Osteoblast (primary cell): ENCODE results near the gene WIPF1. TPM values are rescaled to one million over a fixed set of nuclear protein-coding genes. Genes with fewer than 3 reads are reported as not detected.

ENCODE experiments used
- DNase-seq: peaks from one replicate; pipeline ENCODE4 v3.0.0; 2011; ENCODE audit warnings: low spot score, mixed read lengths; ENCODE audit not compliant: insufficient read length; ENCODE audit errors: missing footprints
- H2AFZ ChIP-seq: 2 replicates; pipeline ENCODE4 v1.6.0; 2011; ENCODE audit warnings: mild to moderate bottlenecking, low read length
- H3K27ac ChIP-seq: 2 replicates; pipeline ENCODE4 v1.5.1; 2011; ENCODE audit warnings: mild to moderate bottlenecking, low read depth, low read length, moderate library complexity
- H3K27me3 ChIP-seq: 2 replicates; pipeline ENCODE4 v1.6.0; 2012; ENCODE audit warnings: mild to moderate bottlenecking, control low read depth, inconsistent platforms, low read length, moderate library complexity; ENCODE audit not compliant: insufficient read depth
- H3K36me3 ChIP-seq: 2 replicates; pipeline ENCODE4 v1.5.1; 2011; ENCODE audit warnings: mild to moderate bottlenecking, low read length, control low read depth, moderate library complexity; ENCODE audit not compliant: insufficient read depth
- H3K4me1 ChIP-seq: 2 replicates; pipeline ENCODE4 v1.5.1; 2011; ENCODE audit warnings: mild to moderate bottlenecking, low read length, control low read depth, moderate library complexity; ENCODE audit not compliant: insufficient read depth
- H3K4me2 ChIP-seq: 2 replicates; pipeline ENCODE4 v1.6.0; 2011; ENCODE audit warnings: mild to moderate bottlenecking, low read length; ENCODE audit not compliant: insufficient read depth
- H3K4me3 ChIP-seq: fragments of 200-600 bp; sonication (generic); 3 replicates; pipeline ENCODE4 v1.5.1; 2012; ENCODE audit warnings: mild to moderate bottlenecking, low read length, inconsistent platforms; ENCODE audit not compliant: insufficient read depth
- H3K79me2 ChIP-seq: 2 replicates; pipeline ENCODE4 v1.6.0; 2012; ENCODE audit warnings: mild to moderate bottlenecking, low read length, control low read depth, inconsistent platforms; ENCODE audit not compliant: insufficient read depth
- H3K9me3 ChIP-seq: 2 replicates; pipeline ENCODE4 v1.5.1; 2011; ENCODE audit warnings: low read depth, low read length, control low read depth
- H4K20me1 ChIP-seq: 2 replicates; pipeline ENCODE4 v1.6.0; 2012; ENCODE audit warnings: mild to moderate bottlenecking, low read length, control low read depth; ENCODE audit not compliant: insufficient read depth
- total RNA-seq: library from RNA; depleted of rRNA; stranded (reverse); fragments of >200 nt; gene quantifications from 2 replicates; pipeline ENCODE4 v1.2.3, GENCODE V29; 2012
- TF ChIP-seq, protein P1 (sequence below): IDR thresholded peaks from 2 replicates; pipeline ENCODE4 v1.5.1; 2011; ENCODE audit warnings: mild to moderate bottlenecking, low read depth, low read length, moderate library complexity; ENCODE audit errors: extremely low read depth

WIPF1 gene
- total RNA-seq, 1 donor = 17.7 TPM

DNA sequence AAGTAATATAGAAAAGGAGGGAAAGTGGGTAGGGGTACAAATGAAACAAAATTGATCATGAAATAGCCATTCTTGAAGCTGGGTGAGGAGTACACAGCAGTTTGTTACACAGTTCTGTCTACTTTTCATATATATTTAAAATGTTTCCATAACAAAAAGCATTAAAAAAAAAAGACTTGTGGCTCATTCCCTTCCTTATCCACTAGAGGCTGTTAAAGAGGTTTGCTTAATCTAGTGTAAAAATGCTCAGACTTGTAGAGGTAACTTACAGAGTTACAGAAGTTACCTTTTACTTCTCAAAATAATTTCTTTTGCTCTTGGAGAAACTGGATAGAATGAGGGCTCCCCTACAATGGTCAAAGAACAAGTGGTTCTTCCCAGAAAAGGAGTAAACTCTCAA lies 8.1 kb upstream of the WIPF1 start:
- Histone ChIP-seq H3K36me3 (no peaks in the 10 kb centered on the region), H3K27ac (peak overlapping the region; percentile 83), H3K9me3 (no peaks in the 10 kb centered on the region), H3K27me3 (no peaks in the 10 kb centered on the region), H3K79me2 (no peaks in the 10 kb centered on the region), H2AFZ (no peak overlapping the region), H4K20me1 (peaks cover 4% of the 10 kb centered on the region), H3K4me1 (peaks cover 41% of the 10 kb centered on the region), H3K4me3 (no peak overlapping the region), H3K4me2 (peak overlapping the region; percentile 18)
- TF ChIP-seq, protein P1, sequence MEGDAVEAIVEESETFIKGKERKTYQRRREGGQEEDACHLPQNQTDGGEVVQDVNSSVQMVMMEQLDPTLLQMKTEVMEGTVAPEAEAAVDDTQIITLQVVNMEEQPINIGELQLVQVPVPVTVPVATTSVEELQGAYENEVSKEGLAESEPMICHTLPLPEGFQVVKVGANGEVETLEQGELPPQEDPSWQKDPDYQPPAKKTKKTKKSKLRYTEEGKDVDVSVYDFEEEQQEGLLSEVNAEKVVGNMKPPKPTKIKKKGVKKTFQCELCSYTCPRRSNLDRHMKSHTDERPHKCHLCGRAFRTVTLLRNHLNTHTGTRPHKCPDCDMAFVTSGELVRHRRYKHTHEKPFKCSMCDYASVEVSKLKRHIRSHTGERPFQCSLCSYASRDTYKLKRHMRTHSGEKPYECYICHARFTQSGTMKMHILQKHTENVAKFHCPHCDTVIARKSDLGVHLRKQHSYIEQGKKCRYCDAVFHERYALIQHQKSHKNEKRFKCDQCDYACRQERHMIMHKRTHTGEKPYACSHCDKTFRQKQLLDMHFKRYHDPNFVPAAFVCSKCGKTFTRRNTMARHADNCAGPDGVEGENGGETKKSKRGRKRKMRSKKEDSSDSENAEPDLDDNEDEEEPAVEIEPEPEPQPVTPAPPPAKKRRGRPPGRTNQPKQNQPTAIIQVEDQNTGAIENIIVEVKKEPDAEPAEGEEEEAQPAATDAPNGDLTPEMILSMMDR = peak; percentile 77
- no peak for DNase-seq

DNA sequence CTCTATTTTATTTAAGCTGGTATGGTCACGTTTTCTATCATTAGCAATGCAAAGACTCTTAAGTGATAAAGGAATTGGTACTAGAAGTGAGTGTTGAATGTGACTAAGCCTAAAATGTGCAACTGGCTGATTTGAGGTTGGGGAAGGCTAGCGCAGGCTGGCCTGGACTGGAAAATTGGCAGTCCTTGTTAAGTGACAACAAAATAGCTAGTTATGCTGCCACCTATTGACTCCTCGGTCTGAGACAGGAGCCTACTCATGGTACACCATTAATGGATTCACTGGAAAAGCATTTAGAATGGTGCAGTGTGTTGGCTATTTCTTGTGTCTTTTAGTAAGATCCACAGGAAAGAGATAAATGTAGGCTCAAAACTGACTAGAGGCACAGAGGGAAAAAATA lies 5.7 kb upstream of the WIPF1 start:
- Histone ChIP-seq H2AFZ (no peak overlapping the region), H4K20me1 (peaks cover 4% of the 10 kb centered on the region), H3K9me3 (no peaks in the 10 kb centered on the region), H3K27ac (peak overlapping the region; percentile 67), H3K79me2 (peaks cover 5% of the 10 kb centered on the region), H3K4me1 (peaks cover 30% of the 10 kb centered on the region), H3K27me3 (no peaks in the 10 kb centered on the region), H3K4me3 (no peak overlapping the region), H3K36me3 (no peaks in the 10 kb centered on the region), H3K4me2 (no peak overlapping the region)
- peak; percentile 73 for DNase-seq
- TF ChIP-seq, protein P1 = peak; percentile 69

- no peaks in the 10 kb centered on the region for H3K27me3 ChIP-seq
- H4K20me1 ChIP-seq = peaks cover 4% of the 10 kb centered on the region
- no peaks in the 10 kb centered on the region for H3K9me3 ChIP-seq
- H3K79me2 ChIP-seq = peaks cover 5% of the 10 kb centered on the region
- peak overlapping the region; percentile 67 for H3K27ac ChIP-seq
- no peaks in the 10 kb centered on the region for H3K36me3 ChIP-seq
- no peak overlapping the region for H3K4me2 ChIP-seq
- peaks cover 36% of the 10 kb centered on the region for H3K4me1 ChIP-seq
- H2AFZ ChIP-seq = no peak overlapping the region
- TF ChIP-seq, protein P1 = no peak
- no peak overlapping the region for H3K4me3 ChIP-seq
- no peak for DNase-seq
Measured at GRCh38 chr2:174602745-174603144, 5.1 kb upstream of the WIPF1 start.

GRCh38 chr2:174600349-174600748 lies 2.7 kb upstream of the WIPF1 start:
- Histone ChIP-seq H3K4me1 (peaks cover 45% of the 10 kb centered on the region), H3K27me3 (no peaks in the 10 kb centered on the region), H2AFZ (no peak overlapping the region), H3K4me2 (no peak overlapping the region), H3K4me3 (no peak overlapping the region), H3K36me3 (no peaks in the 10 kb centered on the region), H3K27ac (no peak overlapping the region), H3K9me3 (no peaks in the 10 kb centered on the region), H3K79me2 (peaks cover 5% of the 10 kb centered on the region), H4K20me1 (peaks cover 4% of the 10 kb centered on the region)
- no peak for DNase-seq
- TF ChIP-seq, protein P1 = no peak
